HuH-7 (cell line): ENCODE measurements around the gene HMX1.

Experiments used
- DNase-seq: peaks from one replicate; pipeline ENCODE4 v3.0.0; 2011; ENCODE audit warnings: low spot score

The HMX1 gene

GRCh38 chr4:8840006-8840793, 31.4 kb downstream of the HMX1 start:
- no peak for DNase-seq

DNA sequence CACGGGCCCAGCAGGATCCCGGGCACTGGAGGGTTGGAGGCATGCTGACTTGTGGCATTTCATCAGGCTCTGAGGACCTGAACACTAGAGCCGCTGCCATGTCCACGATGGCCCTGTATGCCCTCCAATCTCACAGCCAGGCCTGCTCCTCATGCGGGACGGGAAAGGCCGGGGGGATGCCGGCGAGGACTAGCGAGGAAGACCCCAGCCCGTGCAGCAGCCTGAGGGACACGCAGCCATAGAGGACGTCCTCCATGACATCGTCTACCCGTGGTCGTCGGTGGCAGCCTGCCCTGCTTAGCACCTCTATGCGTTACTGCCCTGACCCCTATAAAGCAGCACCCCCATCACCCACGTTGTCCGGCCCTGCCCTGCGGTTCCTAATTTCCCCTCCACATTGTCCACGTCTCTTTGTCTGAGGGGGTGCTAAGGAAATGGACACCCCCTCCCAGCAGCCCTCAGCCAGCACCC, 32.6 kb downstream of the HMX1 start:
- no peak for DNase-seq

DNA sequence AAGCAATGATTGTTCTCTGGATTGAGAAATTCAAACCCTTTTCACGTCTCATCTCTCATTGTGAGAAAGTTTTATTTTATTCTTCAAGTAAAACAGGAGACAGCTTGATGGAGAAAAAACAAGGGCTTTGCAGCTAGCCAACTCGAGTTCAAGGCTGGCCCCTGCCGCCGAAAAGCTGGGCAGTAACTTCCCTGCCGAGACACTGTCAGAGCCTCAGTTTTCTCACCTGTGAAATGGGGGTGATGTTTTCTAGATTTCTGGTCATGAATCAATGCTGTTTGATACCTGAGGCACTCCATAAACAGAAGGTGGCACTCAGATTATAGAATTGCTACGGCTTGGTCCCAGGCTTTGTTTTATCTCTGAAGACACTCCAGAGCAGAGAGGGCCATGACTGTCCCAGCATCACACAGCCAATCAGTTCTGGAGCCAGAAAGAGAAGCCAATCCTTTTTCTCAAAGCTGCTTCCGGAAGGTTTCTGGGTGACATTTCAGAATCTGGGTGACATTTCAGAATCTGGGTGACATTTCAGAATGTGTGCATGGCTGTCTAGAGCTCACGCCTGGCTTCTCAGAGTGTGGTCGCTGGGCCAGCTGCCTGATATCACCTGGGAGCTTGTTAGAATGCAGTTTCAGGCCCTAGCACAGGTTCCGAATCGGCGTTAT, 33.2 kb downstream of the HMX1 start:
- DNase-seq, result no peak

- DNase-seq, result no peak
Observed at GRCh38 chr4:8837181-8837841, 34.3 kb downstream of the HMX1 start.

DNA sequence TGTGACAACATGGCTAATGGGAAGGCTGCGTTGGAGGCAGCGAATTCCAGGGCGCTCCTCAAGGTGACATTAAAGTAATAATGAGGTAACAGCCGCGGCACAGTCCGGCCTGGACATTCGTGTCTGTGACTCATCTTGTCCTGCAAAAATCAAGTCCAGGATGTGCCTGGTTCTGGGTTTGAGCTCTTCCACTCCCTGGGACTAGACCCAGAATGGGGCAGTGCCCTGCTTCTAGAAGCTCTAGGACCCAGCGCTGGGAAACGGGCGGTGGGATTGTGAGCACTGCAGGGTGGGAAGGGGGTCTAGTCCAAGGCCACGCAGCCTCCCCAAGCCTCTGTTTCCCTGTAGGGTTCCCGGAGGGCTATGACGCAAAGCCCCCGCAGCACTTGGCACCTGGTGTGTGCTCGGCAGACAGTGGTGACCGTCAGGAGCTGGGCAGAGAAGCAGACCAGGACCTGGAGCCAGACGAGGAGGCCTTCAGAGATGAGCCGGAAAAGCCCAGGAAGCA, 34.9 kb downstream of the HMX1 start:
- no peak for DNase-seq

GRCh38 chr4:8835521-8836365, 35.9 kb downstream of the HMX1 start:
- DNase-seq, result no peak

DNA sequence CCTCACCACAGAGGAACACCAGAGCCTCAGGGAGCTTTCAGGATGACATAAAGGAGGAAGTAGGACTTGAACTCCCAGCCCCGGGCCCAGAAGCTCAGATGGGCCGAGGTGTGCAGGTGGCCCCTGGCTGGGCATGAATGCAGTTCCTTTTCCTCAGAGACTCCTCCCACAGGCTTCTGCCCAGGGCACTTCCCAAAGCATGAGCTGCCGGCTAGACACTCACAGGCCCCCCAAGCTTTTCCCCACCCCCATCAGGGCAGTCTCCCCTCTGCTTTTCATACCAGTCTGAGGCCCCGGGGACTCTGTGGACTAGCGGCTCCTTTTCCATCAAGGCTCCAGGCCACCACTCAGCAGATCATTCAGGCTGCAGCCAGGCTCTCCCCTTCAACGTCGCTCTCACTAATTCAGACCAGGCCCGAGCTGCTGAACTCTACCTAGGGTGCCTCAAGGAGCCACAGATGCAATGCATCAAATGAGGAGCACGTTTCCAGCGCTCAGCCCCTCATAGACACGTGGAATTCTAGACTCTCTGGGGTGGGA, 36.9 kb downstream of the HMX1 start:
- no peak for DNase-seq

DNA sequence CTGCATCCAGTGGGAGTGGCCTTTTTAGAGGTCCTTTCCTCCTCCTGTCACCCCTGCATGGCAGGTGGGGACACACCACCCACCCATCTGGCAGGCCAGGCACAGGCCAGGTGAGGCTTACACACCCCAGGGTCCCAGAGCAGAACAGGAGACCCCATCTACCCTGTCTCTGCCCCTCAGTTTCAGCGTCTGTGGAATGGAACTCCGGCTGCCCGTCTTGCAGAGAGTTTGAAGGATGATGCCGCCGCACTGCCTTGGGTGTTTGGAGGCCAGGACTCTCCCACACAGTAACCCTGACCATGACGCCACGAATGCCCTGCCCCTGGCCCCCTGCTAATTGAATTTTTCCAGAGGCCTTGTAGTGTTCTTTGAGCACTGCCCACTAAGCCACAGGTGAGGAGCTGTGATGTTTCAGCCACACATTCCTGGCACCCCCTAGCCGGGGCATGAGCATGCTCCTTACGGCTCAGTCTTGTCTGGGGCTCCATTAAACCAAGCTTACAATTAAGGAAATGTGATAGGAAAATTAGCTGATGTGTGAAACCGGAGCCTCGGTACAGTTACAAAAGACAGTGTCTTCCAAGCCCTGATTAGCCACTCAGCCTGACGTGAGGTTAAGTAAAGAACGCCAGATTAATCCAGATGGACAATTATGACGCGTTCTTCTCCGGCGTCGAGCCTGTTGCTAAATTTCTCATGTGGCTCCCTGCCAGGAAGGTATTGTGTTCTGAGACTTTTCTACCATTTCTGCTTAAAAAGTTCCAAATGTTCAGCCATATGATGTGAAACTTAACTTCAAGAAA, 39.3 kb downstream of the HMX1 start:
- DNase-seq, result no peak

- DNase-seq, result no peak
Observed at GRCh38 chr4:8831221-8832112, 40.2 kb downstream of the HMX1 start.

DNA sequence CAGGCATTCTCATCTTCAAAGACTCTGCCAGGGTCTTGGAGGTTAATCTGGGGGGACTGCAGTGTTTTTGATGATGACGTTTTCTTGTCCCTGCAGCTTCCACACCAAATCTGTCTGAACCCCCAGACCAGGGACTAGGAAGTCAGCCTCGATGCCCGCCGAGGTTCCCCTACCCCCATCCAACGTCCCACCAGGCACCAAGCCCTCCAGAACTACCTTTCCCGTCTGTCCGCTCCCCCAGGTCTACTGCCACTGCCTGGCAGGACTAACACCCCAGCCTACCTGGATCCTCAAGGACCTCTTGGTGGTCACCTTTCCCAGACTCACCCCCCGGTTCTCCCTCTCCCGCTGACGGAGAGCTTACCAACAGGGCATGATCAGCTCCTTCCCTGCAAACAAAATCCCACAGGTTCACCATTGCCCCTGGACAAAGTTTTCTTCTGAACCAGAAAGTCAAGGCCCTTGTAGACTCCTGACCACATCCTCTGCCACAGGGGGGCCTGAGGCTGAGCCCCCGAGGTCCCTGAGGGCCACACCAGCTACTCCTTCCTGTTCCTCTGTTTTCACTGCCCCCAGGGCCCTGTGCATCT, 40.9 kb downstream of the HMX1 start:
- no peak for DNase-seq

- no peak for DNase-seq
Observed at GRCh38 chr4:8830056-8830455, 41.6 kb downstream of the HMX1 start.

DNA sequence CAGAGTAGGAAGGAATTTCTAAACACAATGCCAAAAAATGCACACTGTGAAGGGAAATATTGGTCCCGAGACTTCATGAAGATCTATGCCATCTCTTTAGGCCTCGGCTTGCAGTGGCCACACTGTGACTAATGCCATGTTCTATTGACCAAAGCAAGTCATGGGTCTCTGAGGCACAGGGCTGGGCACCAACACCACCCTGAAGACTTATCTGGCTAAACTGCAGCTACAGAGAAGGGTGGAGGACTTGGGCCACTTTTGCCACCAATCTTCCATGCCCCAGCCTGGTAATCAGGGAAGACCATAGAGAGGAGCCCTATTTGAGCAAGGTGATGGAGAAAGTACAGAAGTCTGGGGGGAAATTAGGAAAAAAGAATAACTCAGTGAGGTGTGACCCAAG, 42.1 kb downstream of the HMX1 start:
- DNase-seq, result no peak

- DNase-seq, result no peak
Observed at GRCh38 chr4:8828869-8829268, 42.8 kb downstream of the HMX1 start.

GRCh38 chr4:8821151-8821950, 50.3 kb downstream of the HMX1 start:
- no peak for DNase-seq

GRCh38 chr4:8820178-8821102, 51.2 kb downstream of the HMX1 start:
- no peak for DNase-seq

DNA sequence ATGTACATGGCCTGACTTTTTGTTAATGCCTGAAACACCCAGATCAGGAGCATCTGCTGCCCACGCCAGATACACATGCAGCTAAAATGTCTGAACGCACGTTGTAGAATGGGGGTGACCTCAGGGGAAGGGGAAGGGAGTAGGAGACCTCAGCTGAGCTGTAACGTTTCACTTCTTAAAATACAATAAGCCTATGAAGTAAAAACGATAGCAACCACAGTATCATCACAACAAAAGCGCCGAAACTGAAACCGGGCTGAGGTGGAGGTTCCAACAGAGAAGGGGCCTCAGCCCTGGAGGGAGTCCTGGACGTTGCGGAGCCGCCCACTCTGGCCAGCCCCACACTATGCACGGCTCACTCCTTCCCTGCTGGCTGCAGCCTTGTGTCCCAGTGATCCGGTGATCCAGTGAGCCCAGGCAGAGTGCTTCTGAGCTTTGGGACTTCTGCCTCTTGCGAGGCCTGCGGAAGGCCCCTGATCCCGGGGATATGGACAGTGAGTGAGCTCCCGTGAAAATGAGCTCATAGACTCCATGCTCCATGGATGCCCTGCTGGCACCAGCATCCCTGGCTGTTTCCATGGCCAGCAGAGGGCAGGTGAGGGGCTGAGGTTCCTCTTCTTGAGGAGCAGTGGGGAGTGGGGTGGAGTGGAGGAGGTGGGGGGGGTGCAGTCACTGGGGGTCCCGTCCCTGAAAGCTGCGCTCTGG, 52.0 kb downstream of the HMX1 start:
- no peak for DNase-seq

DNA sequence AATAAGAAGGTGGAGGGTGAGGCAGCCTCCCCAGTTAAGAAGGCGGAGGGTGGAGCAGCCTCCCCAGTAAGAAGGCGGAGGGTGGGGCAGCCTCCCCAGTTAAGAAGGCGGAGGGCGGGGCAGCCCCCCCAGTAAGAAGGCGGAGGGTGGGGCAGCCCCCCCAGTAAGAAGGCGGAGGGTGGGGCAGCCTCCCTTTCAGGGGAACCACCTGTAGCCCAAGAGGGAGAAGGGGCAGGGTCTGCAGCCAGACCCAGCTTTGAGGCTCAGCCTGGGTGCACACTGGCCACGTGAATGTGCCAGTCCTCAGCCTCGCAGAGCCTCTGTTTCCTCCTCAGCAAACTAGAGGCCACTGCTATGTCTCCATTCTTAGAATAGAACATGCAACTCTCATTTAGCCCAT, 52.6 kb downstream of the HMX1 start:
- DNase-seq, result no peak
